Fibroblast of villous mesenchyme (primary cell): ENCODE measurements around the gene PTPRK. TPM values are rescaled to one million over a fixed set of nuclear protein-coding genes. Genes with fewer than 3 reads are reported as not detected.

Experiments used
- DNase-seq: peaks from one replicate; pipeline ENCODE4 v3.0.0-alpha.2; 2010; ENCODE audit warnings: low read depth
- H3K4me3 ChIP-seq: 2 replicates; pipeline ENCODE4 v1.5.1; 2011; ENCODE audit warnings: low read depth, mild to moderate bottlenecking, low read length
- total RNA-seq: library from RNA; depleted of rRNA; stranded (reverse); fragments of >200 nt; gene quantifications from 2 replicates; pipeline ENCODE4 v1.2.3, GENCODE V29; 2012
- TF ChIP-seq, protein P1 (sequence below): IDR thresholded peaks from 2 replicates; pipeline ENCODE4 v1.5.1; 2012; ENCODE audit warnings: low read depth, mild to moderate bottlenecking, low read length; ENCODE audit not compliant: insufficient read depth

PTPRK gene
- total RNA-seq, 1 donor, result 70.0 TPM

- no peak for DNase-seq
- TF ChIP-seq, protein P1, sequence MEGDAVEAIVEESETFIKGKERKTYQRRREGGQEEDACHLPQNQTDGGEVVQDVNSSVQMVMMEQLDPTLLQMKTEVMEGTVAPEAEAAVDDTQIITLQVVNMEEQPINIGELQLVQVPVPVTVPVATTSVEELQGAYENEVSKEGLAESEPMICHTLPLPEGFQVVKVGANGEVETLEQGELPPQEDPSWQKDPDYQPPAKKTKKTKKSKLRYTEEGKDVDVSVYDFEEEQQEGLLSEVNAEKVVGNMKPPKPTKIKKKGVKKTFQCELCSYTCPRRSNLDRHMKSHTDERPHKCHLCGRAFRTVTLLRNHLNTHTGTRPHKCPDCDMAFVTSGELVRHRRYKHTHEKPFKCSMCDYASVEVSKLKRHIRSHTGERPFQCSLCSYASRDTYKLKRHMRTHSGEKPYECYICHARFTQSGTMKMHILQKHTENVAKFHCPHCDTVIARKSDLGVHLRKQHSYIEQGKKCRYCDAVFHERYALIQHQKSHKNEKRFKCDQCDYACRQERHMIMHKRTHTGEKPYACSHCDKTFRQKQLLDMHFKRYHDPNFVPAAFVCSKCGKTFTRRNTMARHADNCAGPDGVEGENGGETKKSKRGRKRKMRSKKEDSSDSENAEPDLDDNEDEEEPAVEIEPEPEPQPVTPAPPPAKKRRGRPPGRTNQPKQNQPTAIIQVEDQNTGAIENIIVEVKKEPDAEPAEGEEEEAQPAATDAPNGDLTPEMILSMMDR, result no peak
Measured at GRCh38 chr6:128518434-128519131, 1.8 kb downstream of the PTPRK start.

GRCh38 chr6:128517124-128517523 lies 3.3 kb downstream of the PTPRK start:
- TF ChIP-seq, protein P1, result no peak
- no peak for DNase-seq
- no peak overlapping the region for H3K4me3 ChIP-seq

More at GRCh38 chr6:128518434-128519131, 1.8 kb downstream of the PTPRK start:
- peak overlapping the region; percentile 66 for H3K4me3 ChIP-seq

DNA sequence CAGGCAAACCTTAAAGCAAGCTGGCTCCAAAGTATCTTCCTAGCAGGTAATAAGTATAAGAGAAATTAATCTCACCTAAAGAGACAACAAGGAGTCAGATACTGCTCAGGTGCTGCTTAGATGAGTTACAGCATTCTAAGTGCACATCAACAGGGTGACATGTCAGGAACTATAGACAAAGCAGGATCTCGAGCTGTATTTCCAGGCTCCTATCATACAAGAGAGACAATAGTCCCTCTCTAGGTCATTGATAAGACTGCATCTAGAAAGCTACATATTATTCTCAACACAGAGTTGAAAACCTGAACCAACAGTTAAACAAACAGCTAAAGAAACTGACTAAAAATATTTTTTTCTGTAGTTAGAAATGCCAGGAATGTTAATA lies 3.9 kb downstream of the PTPRK start:
- H3K4me3 ChIP-seq, result no peak overlapping the region
- no peak for DNase-seq
- TF ChIP-seq, protein P1, result peak; percentile 33

DNA sequence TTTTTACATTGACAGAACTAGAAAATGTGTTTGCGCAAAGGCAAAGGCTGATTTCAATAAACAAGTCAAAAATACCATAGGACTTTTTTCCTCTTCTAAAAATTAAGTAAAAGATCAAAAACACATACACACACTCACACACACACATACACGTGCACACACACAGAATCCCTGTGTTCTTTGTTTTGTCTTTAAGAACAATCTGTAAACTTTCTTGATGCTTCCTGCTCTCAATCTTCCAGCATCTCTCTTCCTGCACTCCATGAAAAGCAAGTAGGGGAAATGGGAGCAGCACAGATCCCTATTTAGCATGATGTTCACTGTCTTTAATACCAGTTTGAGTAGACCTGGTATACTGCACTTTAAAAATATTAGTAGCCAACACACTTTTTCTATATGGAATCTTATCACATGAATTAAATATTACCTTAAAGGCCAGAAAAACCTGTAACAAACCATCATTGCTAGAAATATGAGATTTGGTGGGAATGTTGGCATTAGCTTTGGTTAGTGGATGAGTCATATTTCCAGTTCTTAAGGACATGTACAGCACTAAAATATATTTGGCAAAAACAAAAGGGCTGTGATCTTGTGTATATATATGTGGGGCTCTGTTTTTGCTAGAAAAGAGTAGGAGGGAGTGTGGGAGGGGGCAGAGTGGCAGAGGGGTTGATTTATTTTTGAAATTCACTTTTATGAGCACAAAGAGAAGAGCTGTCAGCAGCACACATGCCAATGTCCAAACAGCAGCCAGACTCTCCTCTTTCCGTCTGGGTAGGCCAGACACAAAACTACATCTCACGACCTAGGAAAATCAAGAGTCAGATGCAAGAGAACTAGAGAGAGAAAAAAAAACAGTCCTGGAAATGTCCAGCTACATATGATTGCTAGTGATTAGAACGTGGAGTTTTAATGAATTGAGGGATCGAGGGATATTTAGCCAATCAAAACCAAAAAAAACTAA lies 4.6 kb downstream of the PTPRK start:
- TF ChIP-seq, protein P1, result no peak
- DNase-seq, result peak; percentile 43
- H3K4me3 ChIP-seq, result no peak overlapping the region

- no peak overlapping the region for H3K4me3 ChIP-seq
- TF ChIP-seq, protein P1, result no peak
- DNase-seq, result no peak
Measured at GRCh38 chr6:128513878-128514277, 6.5 kb downstream of the PTPRK start.

DNA sequence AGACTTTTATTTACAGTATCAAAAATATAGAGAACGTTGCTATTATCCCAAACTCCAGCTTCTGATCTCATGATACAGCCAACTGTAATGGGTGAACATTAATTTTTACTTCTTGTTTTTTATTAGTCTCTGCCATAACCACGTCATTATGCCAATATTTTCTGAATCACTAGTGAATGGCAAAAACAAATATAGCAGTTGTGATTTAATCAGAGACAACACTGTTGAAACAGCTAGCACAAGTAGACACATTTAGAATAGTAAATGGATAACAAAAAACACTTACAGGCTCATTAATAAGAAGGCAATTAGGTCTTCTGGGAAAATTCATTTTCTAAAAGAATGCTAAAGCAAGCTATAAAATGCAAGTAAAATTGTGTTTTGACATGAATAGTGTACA lies 8.1 kb downstream of the PTPRK start:
- no peak for DNase-seq
- TF ChIP-seq, protein P1, result no peak
- no peak overlapping the region for H3K4me3 ChIP-seq
